K562 (cell line): ENCODE results near the gene PCDH1. TPM values are rescaled to one million over a fixed set of nuclear protein-coding genes. Genes with fewer than 3 reads are reported as not detected.

Source experiments
- BCOR ChIP-seq: fragments of 450-650 bp; IDR thresholded peaks from 2 replicates; pipeline ENCODE4 v1.6.1; 2016
- CBFA2T3 ChIP-seq: fragments of 450-650 bp; IDR thresholded peaks from 2 replicates; pipeline ENCODE4 v1.6.1; 2017
- CHAMP1 ChIP-seq: fragments of 450-650 bp; IDR thresholded peaks from 2 replicates; pipeline ENCODE4 v1.6.1; 2016; ENCODE audit warnings: mild to moderate bottlenecking
- CHD4 ChIP-seq: fragments of 200-600 bp; sonication (generic); IDR thresholded peaks from 3 replicates; pipeline ENCODE4 v1.6.1; 2012; ENCODE audit warnings: low read depth, mild to moderate bottlenecking, mixed read lengths, low read length, inconsistent platforms; ENCODE audit not compliant: insufficient read depth, insufficient replicate concordance, poor library complexity, severe bottlenecking
- ELF1 ChIP-seq: fragments of 200-800 bp; sonication (Bioruptor generic); IDR thresholded peaks from 2 replicates; pipeline ENCODE4 v1.6.1; 2016; ENCODE audit warnings: missing genetic modification characterization, missing compliant biosample characterization
- ETS2 ChIP-seq: IDR thresholded peaks from 2 replicates; pipeline ENCODE4 v1.6.1; 2016; ENCODE audit warnings: borderline replicate concordance, missing genetic modification characterization, mild to moderate bottlenecking, moderate library complexity, missing compliant biosample characterization; ENCODE audit not compliant: poor library complexity, severe bottlenecking
- HDGF ChIP-seq: fragments of 450-650 bp; IDR thresholded peaks from 2 replicates; pipeline ENCODE4 v1.6.1; 2016
- L3MBTL2 ChIP-seq: fragments of 450-650 bp; IDR thresholded peaks from 2 replicates; pipeline ENCODE4 v1.6.1; 2016; ENCODE audit warnings: mild to moderate bottlenecking, moderate library complexity
- MTA3 ChIP-seq: fragments of 450-650 bp; formaldehyde crosslinking; IDR thresholded peaks from 2 replicates; pipeline ENCODE4 v1.6.1; 2017; ENCODE audit warnings: mild to moderate bottlenecking, borderline replicate concordance
- NCOA2 ChIP-seq, 2 experiments: fragments of 450-650 bp; IDR thresholded peaks; 2 replicates each; pipeline ENCODE4 v1.6.1; 2018; ENCODE audit warnings: mild to moderate bottlenecking in 2 of 2, moderate library complexity in 1 of 2; ENCODE audit not compliant: partially characterized antibody in 2 of 2
- OTX1 ChIP-seq: fragments of 450-650 bp; formaldehyde crosslinking; IDR thresholded peaks from 2 replicates; pipeline ENCODE4 v1.4.0; 2022; ENCODE audit warnings: mild to moderate bottlenecking
- PCBP2 ChIP-seq: fragments of 200-400 bp; formaldehyde crosslinking; IDR thresholded peaks from 2 replicates; pipeline ENCODE4 v1.6.1; 2018; ENCODE audit warnings: low read length, low read depth, mild to moderate bottlenecking, moderate library complexity; ENCODE audit not compliant: poor library complexity, severe bottlenecking
- PHF20 ChIP-seq: fragments of 450-650 bp; IDR thresholded peaks from 2 replicates; pipeline ENCODE4 v1.6.1; 2018; ENCODE audit not compliant: partially characterized antibody
- PTTG1 ChIP-seq: fragments of 450-650 bp; IDR thresholded peaks from 2 replicates; pipeline ENCODE4 v1.6.1; 2016; ENCODE audit warnings: low read depth, mild to moderate bottlenecking, missing genetic modification characterization, missing compliant biosample characterization
- RUNX1 ChIP-seq: sonication (generic); IDR thresholded peaks from 2 replicates; pipeline ENCODE4 v1.6.1; 2016; ENCODE audit warnings: antibody characterized with exemption, low read depth
- SNRNP70 ChIP-seq: fragments of 200-400 bp; formaldehyde crosslinking; optimal IDR thresholded peaks from 2 replicates; pipeline ENCODE3; 2017; ENCODE audit warnings: low read depth, low read length
- TARDBP ChIP-seq: fragments of 450-650 bp; IDR thresholded peaks from 2 replicates; pipeline ENCODE4 v1.6.1; 2016
- TBP ChIP-seq: optimal IDR thresholded peaks from 2 replicates; pipeline ENCODE3; 2011; ENCODE audit warnings: low read depth, low read length, improper control_type of control experiment
- TCF7 ChIP-seq: sonication (generic); IDR thresholded peaks from 2 replicates; pipeline ENCODE4 v1.6.1; 2016; ENCODE audit warnings: antibody characterized with exemption, borderline replicate concordance
- ZNF277 ChIP-seq: fragments of 250-450 bp; sonication (Bioruptor Pico); IDR thresholded peaks from 2 replicates; pipeline ENCODE4 v1.8.0; 2022; ENCODE audit warnings: inconsistent platforms, mild to moderate bottlenecking, moderate library complexity, borderline replicate concordance
- ZNF668 ChIP-seq: fragments of 250-450 bp; sonication (Bioruptor Pico); IDR thresholded peaks from 2 replicates; pipeline ENCODE4 v1.8.0; 2022; ENCODE audit warnings: mild to moderate bottlenecking, inconsistent platforms
- polyA plus RNA-seq, 8 experiments: library from polyadenylated mRNA; depleted of rRNA in 4 of 8; stranded (reverse) in 5 of 8; unstranded in 3 of 8; fragments of >200 nt; fragmentation: Nextera tagmentation in 2 of 8; fragmentation: Illumina TruSeq in 1 of 8; extraction: Ambion mirVana in 2 of 8; extraction: Trizol in 1 of 8; gene quantifications; 2 replicates each; pipeline versions ENCODE4 v1.2.1 to v1.2.3, GENCODE V29; 2011 to 2014; ENCODE audit warnings: inconsistent platforms in 1 of 8, missing spikeins in 1 of 8
- total RNA-seq, 7 experiments: library from RNA; depleted of rRNA in 6 of 7; stranded (reverse); fragments of >200 nt in 6 of 7; fragmentation: Illumina TruSeq in 2 of 7; extraction: Trizol in 2 of 7; gene quantifications; 2 replicates each; pipeline versions ENCODE4 v1.2.1 to v1.2.3, GENCODE V29; 2011 to 2021; ENCODE audit warnings: low replicate concordance in 1 of 7
- TF ChIP-seq, protein P1 (sequence below): IDR thresholded peaks from 2 replicates; pipeline ENCODE4 v1.6.1; 2011; ENCODE audit not compliant: insufficient read length; ENCODE audit errors: extremely low read depth
- TF ChIP-seq, protein P2 (sequence below): fragments of 250-450 bp; sonication (Bioruptor Pico); IDR thresholded peaks from 2 replicates; pipeline ENCODE4 v1.4.0; 2020; ENCODE audit warnings: mild to moderate bottlenecking

Gene PCDH1
- total and polyA plus RNA-seq, 9 of the 15 experiments (the other 6 are each of a cell fraction or from before 2014, with no cell fraction given), result 0.11 to 3.6 (median 1.9) TPM; not detected in 1

DNA sequence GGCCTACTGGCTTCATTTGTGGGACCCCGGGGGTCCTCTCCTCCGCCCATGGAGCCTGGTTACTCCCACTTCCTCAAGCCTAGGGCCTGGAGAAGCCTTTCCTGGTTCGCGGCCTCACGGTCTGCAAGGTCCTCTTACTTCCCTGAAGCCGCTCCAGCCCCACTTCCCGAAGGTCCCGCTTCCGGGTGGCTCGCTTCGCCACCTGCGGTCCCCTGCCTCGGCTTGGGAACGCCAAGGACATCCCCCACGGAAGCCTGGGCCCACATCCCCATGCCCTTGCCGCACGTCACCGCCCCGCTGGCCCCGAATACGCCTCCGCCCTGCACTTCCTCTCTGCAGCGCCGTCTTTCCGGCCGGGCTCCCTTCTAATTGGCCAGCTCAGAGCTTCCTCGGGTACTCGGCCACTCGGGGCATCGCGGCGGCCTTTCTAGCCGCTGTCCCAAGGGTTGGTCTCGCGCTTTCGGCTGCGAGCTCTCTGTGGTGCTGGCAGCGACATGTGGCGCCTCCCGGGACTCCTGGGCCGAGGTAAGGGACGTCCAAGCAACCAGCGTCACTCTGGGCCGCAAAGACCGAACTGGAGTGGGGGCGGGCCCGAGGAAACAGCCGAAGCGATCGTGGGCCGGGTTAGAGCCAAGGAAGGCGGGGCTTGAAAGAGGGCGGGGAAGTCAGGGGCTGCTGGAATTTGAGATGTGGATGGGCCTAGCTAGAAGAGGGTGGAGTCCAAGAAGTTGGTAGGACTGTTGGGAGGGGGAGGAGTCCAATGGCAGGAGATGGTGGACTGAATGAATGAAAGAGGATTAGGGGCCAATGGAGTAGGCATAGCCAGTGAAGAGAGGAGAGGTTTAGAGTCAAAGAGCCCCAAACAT lies 45.5 kb upstream of the PCDH1 start, which contains the start of gene DELE1 (continued):
- TF ChIP-seq PTTG1 (tag) (no peak), TCF7 (no peak), PHF20 (peak; percentile 93), RUNX1 (no peak), BCOR (no peak), ZNF668 (CRISPR knock-in tag) (no peak), TARDBP (0 out of 2 replicates have a peak, but pooled peaks have one; percentile 31), MTA3 (peak; percentile 66; the same call in 1 of the 2 replicates), NCOA2 (IDR thresholded peaks at IDR 0.05; ENCODE audit: partially characterized antibody in 2 of 2) (no peak), CHAMP1 (no peak), ELF1 (tag) (peak; percentile 91), PCBP2 (no peak), ETS2 (tag) (no peak), CBFA2T3 (no peak), ZNF277 (CRISPR knock-in tag) (no peak), SNRNP70 (no peak), CHD4 (no peak), HDGF (peak; percentile 64; the same call in 1 of the 2 replicates), TBP (peak; percentile 72), OTX1 (CRISPR knock-in tag) (0 out of 2 replicates have a peak, but pooled peaks have one; percentile 41), L3MBTL2 (peak; percentile 77)
- TF ChIP-seq, protein P1, sequence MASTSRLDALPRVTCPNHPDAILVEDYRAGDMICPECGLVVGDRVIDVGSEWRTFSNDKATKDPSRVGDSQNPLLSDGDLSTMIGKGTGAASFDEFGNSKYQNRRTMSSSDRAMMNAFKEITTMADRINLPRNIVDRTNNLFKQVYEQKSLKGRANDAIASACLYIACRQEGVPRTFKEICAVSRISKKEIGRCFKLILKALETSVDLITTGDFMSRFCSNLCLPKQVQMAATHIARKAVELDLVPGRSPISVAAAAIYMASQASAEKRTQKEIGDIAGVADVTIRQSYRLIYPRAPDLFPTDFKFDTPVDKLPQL, result no peak
- TF ChIP-seq, protein P2, sequence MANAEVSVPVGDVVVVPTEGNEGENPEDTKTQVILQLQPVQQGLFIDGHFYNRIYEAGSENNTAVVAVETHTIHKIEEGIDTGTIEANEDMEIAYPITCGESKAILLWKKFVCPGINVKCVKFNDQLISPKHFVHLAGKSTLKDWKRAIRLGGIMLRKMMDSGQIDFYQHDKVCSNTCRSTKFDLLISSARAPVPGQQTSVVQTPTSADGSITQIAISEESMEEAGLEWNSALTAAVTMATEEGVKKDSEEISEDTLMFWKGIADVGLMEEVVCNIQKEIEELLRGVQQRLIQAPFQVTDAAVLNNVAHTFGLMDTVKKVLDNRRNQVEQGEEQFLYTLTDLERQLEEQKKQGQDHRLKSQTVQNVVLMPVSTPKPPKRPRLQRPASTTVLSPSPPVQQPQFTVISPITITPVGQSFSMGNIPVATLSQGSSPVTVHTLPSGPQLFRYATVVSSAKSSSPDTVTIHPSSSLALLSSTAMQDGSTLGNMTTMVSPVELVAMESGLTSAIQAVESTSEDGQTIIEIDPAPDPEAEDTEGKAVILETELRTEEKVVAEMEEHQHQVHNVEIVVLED (CRISPR knock-in tag), result no peak
